Measurements from ENCODE around the gene COA6. TPM values are rescaled to one million over a fixed set of nuclear protein-coding genes. Genes with fewer than 3 reads are reported as not detected.
A peak's percentile ranks its signal among the peaks of the same experiment; 100 is the strongest.

Gene COA6
- total RNA-seq, 1 donor, result 8.6 TPM

DNA sequence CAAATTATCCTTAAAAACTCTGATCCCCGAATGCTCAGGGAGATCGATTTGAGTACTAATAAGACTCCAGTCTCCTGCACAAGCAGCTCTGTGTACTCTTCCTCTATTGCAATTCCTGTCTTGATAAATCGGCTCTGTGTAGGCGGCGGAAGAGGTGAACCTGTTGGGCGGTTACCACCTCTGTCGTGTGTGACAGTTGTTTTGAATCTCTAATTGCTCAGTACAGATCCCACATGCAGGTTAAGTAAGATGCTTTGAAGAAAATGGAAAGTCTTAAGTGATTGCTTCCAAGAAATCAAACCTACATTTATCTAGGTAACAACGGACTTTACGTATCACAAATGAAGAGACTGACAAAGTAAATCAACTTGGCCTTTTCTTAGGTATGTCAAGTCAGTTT is 35.5 kb downstream of the COA6 start:
- DNase-seq (ENCODE audit: low read depth in 2 of 3, low spot score in 2 of 3), result peak in 1 of 3 donors; percentile 36

DNA sequence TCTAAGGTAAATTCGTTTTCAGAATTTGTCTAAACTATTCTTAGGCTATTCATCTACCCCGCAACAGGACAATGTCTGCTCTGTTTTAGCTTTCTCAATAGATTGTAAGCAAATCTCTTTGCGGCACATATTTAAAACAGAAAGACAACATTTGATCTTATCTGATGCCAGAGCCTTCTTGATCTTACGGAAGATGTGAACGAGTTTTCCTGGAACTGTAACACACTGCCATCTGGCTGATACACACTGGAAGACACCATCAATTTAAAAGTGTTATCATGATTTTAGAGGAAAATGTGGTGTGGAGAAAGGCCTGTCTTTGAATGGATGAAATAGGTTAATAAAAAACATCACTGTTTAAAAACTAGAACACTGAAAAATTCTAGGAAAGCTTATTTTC is 36.1 kb downstream of the COA6 start:
- DNase-seq (ENCODE audit: low read depth in 2 of 3, low spot score in 2 of 3), result peak in 2 of 3 donors; percentile 11 to 23

DNA sequence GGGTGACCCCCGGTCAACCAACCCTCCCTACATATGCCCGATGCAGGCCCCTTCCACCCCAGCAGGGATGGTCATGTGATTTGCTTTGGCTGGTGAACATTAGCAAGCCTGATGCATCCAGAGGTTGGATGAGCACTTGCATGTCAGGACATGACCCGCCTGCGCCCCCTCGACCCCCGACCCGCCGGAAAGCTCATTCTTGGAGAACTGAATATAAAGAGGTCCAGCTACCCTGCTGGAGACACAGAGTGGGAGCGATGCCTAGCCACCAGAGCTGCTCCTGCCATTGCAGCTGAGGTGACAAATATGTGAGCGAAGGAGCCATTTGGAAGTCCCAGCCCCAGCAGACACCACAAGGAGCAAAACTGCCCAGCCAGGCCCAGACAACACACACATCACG is 39.6 kb downstream of the COA6 start:
- no peak for DNase-seq (ENCODE audit: low read depth in 2 of 3, low spot score in 2 of 3)

DNA sequence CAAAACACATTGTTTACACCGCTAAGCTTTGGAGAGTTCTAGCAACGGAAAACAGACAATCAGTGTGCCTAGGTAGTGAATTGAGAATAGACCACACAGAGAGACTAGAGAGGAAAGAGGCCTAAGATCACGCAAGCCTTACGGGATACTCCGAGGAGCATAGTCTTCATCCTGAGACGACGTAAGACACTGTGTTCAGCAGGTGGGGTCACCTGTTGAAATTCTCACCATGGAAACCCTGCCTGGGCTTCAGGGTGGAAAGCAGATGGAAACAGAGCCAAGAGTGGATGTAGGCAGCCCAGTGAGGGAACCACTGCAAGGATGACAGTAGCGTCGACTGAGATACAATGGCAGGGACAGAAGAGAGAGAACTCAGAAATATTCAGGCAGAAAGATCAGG is 40.2 kb downstream of the COA6 start:
- DNase-seq (ENCODE audit: low read depth in 2 of 3, low spot score in 2 of 3), result no peak

DNA sequence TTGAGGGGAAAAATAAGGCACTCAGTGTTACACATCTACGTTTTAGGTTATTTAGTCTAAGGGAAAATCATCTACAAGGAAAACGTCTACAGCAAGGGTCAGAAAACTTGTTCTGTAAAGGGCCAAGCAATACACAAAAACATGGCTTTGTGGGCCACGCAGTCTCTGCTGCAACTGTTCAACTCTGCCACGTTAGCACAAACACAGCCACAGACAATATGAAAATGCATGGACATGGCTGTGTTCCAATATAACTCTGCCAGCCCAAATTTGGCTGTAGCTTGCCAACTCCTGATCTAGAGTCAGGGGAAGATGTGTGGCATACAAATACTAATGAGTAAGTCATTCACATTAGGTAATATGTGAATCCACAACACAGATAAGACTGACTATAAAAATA is 40.7 kb downstream of the COA6 start:
- no peak for DNase-seq (ENCODE audit: low read depth in 2 of 3, low spot score in 2 of 3)

DNA sequence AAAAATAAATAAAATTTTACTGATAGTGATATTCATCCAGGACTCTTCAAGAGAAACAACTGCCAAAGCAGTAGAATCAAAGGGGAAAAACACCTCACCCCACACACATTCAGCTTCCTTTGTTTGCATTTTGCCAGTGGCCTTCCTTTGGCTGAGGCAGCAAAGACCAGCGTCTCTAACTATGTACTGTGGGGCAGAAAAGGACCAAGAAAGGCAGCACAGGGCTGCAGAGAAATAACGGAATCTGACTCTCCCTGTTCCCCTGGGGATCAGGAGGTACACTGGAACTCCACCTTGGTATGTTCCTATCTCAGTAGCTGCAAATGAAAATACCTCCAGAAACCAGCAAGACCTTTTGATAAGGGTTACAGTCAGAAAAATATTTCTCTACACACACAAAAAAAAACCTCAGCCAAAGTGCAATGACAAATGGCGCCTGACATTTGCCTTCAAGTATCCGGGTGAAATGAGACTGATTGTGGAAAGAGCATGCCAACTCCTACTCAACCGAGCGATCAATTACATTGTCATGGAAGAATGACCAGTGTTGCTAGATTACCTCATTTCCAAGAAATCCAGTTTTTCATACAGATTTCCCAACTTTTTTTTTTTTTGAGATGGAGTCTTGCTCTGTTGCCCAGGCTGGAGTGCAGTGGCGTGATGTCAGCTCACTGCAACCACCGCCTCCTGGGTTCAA is 54.8 kb downstream of the COA6 start:
- DNase-seq (ENCODE audit: low read depth in 2 of 3, low spot score in 2 of 3), result no peak

DNA sequence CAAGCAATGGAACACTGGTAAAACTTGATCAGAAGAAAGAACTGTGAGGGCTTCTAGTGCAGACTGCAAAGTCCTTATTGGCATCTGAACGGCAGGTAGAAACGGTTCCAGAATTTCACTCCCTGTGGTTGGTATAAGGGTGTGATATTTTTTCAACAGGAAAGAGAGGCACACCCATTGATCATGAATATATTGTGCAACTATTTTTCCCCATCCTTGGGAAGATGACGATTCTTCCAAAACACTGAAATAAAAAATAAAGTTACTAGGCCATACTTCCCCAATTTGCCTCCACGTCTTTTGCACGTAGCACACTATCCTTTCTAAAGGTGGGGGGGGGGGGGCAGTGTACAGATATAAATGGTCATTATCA is 56.2 kb downstream of the COA6 start:
- DNase-seq (ENCODE audit: low read depth in 2 of 3, low spot score in 2 of 3), result no peak

DNA sequence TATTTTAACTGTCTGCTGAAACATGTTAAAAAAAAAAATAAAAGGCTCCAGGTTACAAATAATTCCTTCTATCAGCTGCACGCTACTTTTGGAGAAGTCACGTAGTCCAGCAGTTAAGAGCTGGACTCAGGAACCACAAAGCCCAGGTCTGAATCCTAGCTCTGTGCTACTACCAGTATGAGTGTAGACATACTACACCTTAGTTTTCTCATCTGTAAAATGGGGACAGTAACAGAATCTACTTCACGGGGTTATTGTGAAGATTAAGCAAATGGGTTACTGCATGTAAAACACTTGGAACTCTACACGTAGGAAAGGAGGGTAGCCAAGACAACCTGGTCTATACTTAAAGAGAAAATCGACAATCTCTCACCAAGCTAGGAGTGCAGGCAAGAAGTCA is 57.4 kb downstream of the COA6 start:
- DNase-seq (ENCODE audit: low read depth in 2 of 3, low spot score in 2 of 3), result no peak

DNA sequence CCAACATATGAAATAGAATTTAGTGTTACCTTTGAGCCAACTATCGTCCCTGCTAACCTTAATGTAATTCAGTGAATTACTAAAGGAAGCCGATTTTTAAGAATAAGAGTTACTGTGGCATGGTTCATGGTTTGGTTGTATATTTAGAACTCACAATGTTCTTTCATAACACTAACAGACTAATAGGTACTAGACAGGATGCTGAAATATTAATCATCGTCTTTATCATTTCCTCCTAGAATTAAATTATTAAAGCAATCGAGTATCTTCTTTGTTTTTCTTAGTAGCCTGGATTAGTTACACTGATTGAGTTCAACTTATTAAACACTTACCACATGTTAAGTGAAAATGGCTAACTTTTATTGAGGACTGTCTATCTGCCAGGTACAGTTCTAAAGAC is 58.0 kb downstream of the COA6 start:
- no peak for DNase-seq (ENCODE audit: low read depth in 2 of 3, low spot score in 2 of 3)

DNA sequence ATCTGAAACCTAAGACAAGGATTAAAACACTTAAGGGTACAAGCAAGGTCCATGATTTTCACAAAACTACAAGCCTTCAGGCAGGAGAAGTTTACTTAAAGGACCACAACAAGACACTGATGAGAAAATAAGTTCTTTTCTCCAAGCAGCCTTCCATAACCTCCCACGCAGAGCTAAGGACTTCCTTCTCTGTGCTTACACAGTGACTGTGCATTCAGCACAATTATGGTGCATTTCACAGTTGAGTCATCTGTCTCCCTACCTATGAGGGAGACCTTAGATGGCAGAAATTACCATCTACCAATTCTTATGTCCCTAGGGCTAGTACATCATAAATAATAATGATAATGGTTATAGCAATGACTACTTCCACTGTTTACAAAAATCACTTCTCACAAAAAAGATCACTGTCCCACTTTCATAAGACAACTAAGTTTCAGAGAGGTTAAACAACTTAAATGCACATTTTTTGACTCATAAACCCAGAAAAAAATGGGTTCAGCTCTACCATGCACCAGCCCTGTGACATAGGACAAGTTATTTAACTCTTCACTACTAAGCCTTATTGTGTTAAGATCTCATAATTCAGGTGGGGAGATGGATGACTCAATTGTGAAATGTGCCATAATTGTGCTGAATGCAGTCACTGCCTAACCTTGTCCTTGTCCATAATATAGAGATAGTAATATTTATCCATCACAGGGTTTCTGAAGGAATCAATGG is 60.5 kb downstream of the COA6 start:
- peak in 1 of 3 donors; percentile 8 for DNase-seq (ENCODE audit: low read depth in 2 of 3, low spot score in 2 of 3)

Other genes with a start within 250 kb of the COA6 start
- gene TARBP1, start 105.7 kb downstream of the COA6 start, total RNA-seq, result 47.1 TPM
- gene IRF2BP2, start 236.7 kb downstream of the COA6 start, total RNA-seq, result 365 TPM